ENCODE data around the gene ULBP2. TPM values are rescaled to one million over a fixed set of nuclear protein-coding genes. Genes with fewer than 3 reads are reported as not detected.
"Not testable (repeated sequence)": the region's sequence is repeated elsewhere in the genome, so short reads cannot be mapped to it uniquely, and the experiment has no call there.

ULBP2 gene
- total and polyA plus RNA-seq, 2 of the 8 experiments (the other 6 are each of a cell fraction or from before 2014, with no cell fraction given): 0.05 TPM; not detected in 1

DNA sequence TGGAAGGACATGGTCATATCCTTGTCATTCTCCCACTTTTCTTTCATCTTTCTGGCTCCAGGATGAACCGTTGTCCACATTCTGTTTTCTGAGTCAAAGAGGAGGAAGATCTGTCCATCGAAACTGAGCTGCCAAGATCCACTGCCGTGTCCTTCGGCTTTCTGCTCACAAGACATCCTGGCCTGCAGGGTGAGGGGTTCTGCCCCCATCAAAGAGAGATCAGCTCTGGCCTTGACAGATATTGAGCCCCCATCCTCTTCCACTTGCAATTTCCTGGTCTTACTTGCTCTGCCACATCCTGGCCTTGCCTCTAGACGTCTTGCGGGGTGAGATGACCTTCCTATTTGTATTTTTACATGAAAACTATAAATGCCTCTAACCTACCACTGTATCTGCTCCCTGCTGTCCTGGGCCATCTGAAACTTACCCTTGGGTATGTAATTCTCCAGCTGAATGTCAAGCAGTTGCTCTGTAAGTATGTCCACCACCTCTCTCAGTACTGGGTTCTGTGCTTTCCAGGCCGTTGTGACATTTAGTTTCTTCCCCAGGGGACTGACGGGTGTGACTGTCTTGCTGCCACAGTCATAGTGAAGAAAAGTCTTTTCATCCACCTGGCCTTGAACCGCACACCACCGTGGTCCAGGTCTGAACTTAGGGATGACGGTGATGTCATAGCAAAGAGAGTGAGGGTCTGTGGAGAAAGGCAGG is 22.5 kb upstream of the ULBP2 start:
- WGBS, 2 experiments (ENCODE audit: extremely low coverage in 1 of 2, insufficient coverage in 1 of 2, insufficient read length in 1 of 2, insufficient replicate concordance in 2 of 2, low coverage in 1 of 2, low lambda C conversion rate in 2 of 2, missing lambda C conversion rate in 1 of 2): 84% methylated on average over 8 of the region's 11 CpGs; no CpG with 5 or more reads in 1 of the 2 experiments
- H3K9ac ChIP-seq (replicated peaks in 1 of 4; ENCODE audit: extremely low read depth in 1 of 4, low read depth in 3 of 4, low read length in 3 of 4): not testable (repeated sequence)

More for the DNA sequence above, 22.5 kb upstream of the ULBP2 start:
- H2BK20ac ChIP-seq (ENCODE audit: low read length); H4K20me1 ChIP-seq (replicated peaks in 1 of 2; ENCODE audit: control insufficient read depth in 1 of 2, insufficient read depth in 2 of 2, low read length in 2 of 2); H3K23ac ChIP-seq (ENCODE audit: insufficient read length); H3K56ac ChIP-seq (replicated peaks; ENCODE audit: insufficient read length, low read depth, low read length); H3K4me3 ChIP-seq (ENCODE audit: extremely low read depth in 1 of 4, insufficient read depth in 2 of 4, low read depth in 3 of 4, low read length in 4 of 4); FAIRE-seq; H3K79me2 ChIP-seq (ENCODE audit: control insufficient read depth in 1 of 2, insufficient read depth in 2 of 2, low read length in 2 of 2); H2AK5ac ChIP-seq (ENCODE audit: low read depth, low read length); H2BK12ac ChIP-seq (ENCODE audit: low read depth, low read length); H3K4me2 ChIP-seq (ENCODE audit: insufficient read depth in 1 of 2, low read depth in 2 of 2, low read length in 2 of 2); H3K9me3 ChIP-seq (ENCODE audit: insufficient read depth in 2 of 2, low read depth in 1 of 2, low read length in 1 of 2); H3K79me1 ChIP-seq (ENCODE audit: low read depth, low read length); H2BK5ac ChIP-seq (ENCODE audit: low read depth, low read length); H3K36me3 ChIP-seq (ENCODE audit: control insufficient read depth in 2 of 4, insufficient read depth in 4 of 4, low read length in 3 of 4); H3K18ac ChIP-seq (ENCODE audit: extremely low read depth, low read length); H2AFZ ChIP-seq (ENCODE audit: low read length); H2BK15ac ChIP-seq (ENCODE audit: low read length); H4K91ac ChIP-seq (replicated peaks; ENCODE audit: insufficient read length, low read length); H3K27ac ChIP-seq (ENCODE audit: low read depth, low read length); H3K14ac ChIP-seq (ENCODE audit: insufficient read length); DNase-seq (ENCODE audit: low read depth in 1 of 2, low spot score in 2 of 2); H2BK120ac ChIP-seq (replicated peaks; ENCODE audit: low read depth, low read length); H3K4ac ChIP-seq (replicated peaks; ENCODE audit: insufficient read length, low read depth, low read length); H4K8ac ChIP-seq (ENCODE audit: extremely low read depth, insufficient read depth, low read length); POLR2A ChIA-PET (ENCODE audit: partially characterized antibody); H4K5ac ChIP-seq (ENCODE audit: insufficient read length, low read depth, low read length); H3K4me1 ChIP-seq (replicated peaks in 1 of 4; ENCODE audit: control insufficient read depth in 3 of 4, insufficient read depth in 4 of 4, low read length in 3 of 4): not testable (repeated sequence)
- Histone ChIP-seq H3K23me2 (ENCODE audit: low read depth, low read length) (peaks cover 12% of the 10 kb centered on the region; the same call in 1 of the 2 replicates), H3K27me3 (replicated peaks in 1 of 4; ENCODE audit: control insufficient read depth in 3 of 4, extremely low read depth in 1 of 4, insufficient read depth in 3 of 4, low read length in 3 of 4) (peaks cover 24 to 42% (median 37%) of the 10 kb centered on the region in 4 experiments)
- CTCF ChIA-PET (ENCODE audit: partially characterized antibody): interaction anchor here (0.8 to 4.1 kb wide), 5 partner anchors 15 to 113 kb away, joined by 3 to 19 read pairs (median 4); no protein-coding TSS in a partner anchor

Measured in H1 (cell line).